ENCODE data around the gene CHD1L.
A peak's percentile ranks its signal among the peaks of the same experiment; 100 is the strongest.

DNA sequence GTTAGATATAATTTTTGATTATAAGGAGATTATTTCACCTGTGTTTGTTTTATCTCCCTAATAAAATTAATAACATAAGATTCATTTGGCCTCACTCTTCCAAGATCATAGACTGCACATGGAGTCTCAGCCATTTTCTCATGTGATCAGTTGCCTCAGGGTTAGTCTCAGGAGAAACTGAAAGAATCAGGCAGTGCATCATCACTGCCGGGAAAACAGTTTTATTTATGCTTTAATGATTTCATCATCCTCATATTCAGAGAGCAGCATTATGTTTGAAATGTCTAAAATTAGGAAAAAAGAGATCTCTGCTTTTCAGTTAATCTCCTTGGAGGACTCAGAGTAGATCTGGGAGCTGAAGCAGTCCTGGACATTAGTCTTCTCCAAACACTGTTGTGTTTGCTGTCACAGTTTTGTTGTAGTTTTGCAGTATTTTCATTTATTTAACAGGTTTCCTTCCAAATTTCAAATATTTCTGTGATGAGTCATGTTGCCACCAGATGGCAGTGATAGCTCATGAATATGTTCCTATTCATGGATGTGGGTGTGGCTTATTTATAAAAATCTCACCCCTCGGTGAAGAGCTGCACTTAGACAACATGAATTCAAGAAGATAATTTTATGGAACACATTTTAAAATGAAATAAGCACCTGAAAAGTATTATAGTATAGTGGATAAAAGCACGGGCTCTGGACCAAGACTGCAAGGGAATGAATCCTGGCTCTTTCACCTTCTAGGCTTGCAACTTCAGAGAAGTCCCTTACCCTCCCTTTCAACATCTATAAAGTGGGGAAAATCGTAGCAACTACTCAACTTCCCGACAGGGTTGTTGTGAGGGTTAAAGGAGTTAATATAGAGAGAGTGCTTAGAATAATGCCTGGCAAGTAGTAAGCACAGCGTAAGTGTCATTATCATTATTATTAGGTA lies 31.2 kb downstream of the CHD1L start:
- TF ChIP-seq, protein P1, sequence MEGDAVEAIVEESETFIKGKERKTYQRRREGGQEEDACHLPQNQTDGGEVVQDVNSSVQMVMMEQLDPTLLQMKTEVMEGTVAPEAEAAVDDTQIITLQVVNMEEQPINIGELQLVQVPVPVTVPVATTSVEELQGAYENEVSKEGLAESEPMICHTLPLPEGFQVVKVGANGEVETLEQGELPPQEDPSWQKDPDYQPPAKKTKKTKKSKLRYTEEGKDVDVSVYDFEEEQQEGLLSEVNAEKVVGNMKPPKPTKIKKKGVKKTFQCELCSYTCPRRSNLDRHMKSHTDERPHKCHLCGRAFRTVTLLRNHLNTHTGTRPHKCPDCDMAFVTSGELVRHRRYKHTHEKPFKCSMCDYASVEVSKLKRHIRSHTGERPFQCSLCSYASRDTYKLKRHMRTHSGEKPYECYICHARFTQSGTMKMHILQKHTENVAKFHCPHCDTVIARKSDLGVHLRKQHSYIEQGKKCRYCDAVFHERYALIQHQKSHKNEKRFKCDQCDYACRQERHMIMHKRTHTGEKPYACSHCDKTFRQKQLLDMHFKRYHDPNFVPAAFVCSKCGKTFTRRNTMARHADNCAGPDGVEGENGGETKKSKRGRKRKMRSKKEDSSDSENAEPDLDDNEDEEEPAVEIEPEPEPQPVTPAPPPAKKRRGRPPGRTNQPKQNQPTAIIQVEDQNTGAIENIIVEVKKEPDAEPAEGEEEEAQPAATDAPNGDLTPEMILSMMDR (IDR thresholded peaks at IDR 0.05), result peak in 3 of 7 experiments; percentile 34 to 40 (median 36)
- no peak for TF ChIP-seq POLR2A (IDR thresholded peaks at IDR 0.05)
- TF ChIP-seq EP300 (IDR thresholded peaks at IDR 0.05), result no peak
- no peak for TF ChIP-seq POLR2AphosphoS5 (IDR thresholded peaks at IDR 0.05)

Measured in stomach (tissue), 4 donors.